CD4-positive, alpha-beta T cell (primary cell): ENCODE measurements around the gene LIMCH1. TPM values are rescaled to one million over a fixed set of nuclear protein-coding genes. Genes with fewer than 3 reads are reported as not detected.

Source experiments
- ATAC-seq: fragments of 200-7000 bp; cut with Tn5 transposase; one replicate; pipeline ENCODE4 v1.10.0; 2022; ENCODE audit warnings: mild to moderate bottlenecking; ENCODE audit not compliant: poor library complexity
- CTCF ChIA-PET: fragments of 350-600 bp; sonication (Branson Sonifier 250); formaldehyde crosslinking; loops from one replicate; lab custom pipeline; 2021; ENCODE audit warnings: antibody characterized with exemption, inconsistent platforms; lab: Charles Lee
- POLR2A ChIA-PET: fragments of 350-600 bp; sonication (Branson Sonifier 250); formaldehyde crosslinking; loops from one replicate; lab custom pipeline; 2021; ENCODE audit warnings: antibody characterized with exemption, inconsistent platforms; lab: Charles Lee
- DNase-seq, 14 experiments: peaks; one replicate each; pipeline ENCODE4 v3.0.0-alpha.2; 2013 to 2020; ENCODE audit warnings: mixed read lengths in 2 of 14
- H3K27ac ChIP-seq, 2 donors: one replicate each; pipeline versions ENCODE4 v1.5.1 to v1.7.0; 2013; ENCODE audit warnings: low read length in 2 of 2, low read depth in 1 of 2, mild to moderate bottlenecking in 1 of 2
- H3K27me3 ChIP-seq, 2 experiments: 1 replicate in 1 of 2; 2 replicates in 1 of 2; pipeline versions ENCODE4 v1.6.1 to v1.7.0; 2013; ENCODE audit warnings: low read length in 2 of 2, control low read depth in 1 of 2, mild to moderate bottlenecking in 1 of 2, moderate library complexity in 1 of 2; ENCODE audit not compliant: insufficient read depth in 2 of 2, control insufficient read depth in 1 of 2
- H3K36me3 ChIP-seq: one replicate; pipeline ENCODE4 v1.6.1; 2013; ENCODE audit warnings: low read length, control low read depth; ENCODE audit not compliant: insufficient read depth
- H3K4me1 ChIP-seq: one replicate; pipeline ENCODE4 v1.6.1; 2013; ENCODE audit warnings: low read length, control low read depth; ENCODE audit not compliant: insufficient read depth
- H3K4me3 ChIP-seq: one replicate; pipeline ENCODE4 v1.5.1; 2013; ENCODE audit warnings: mild to moderate bottlenecking, low read length, moderate library complexity
- H3K9me3 ChIP-seq, 2 experiments: 1 replicate in 1 of 2; 2 replicates in 1 of 2; pipeline versions ENCODE4 v1.6.1 to v1.7.0; 2013; ENCODE audit warnings: low read length in 2 of 2, mild to moderate bottlenecking in 2 of 2, control low read depth in 1 of 2, moderate library complexity in 1 of 2; ENCODE audit not compliant: control insufficient read depth in 1 of 2, insufficient read depth in 1 of 2
- H3K27ac Mint-ChIP-seq: one replicate; pipeline ENCODE4 v1.8.0; 2020; ENCODE audit warnings: mixed read lengths
- H3K27me3 Mint-ChIP-seq: one replicate; pipeline ENCODE4 v1.8.0; 2021; ENCODE audit warnings: mixed read lengths
- H3K36me3 Mint-ChIP-seq: one replicate; pipeline ENCODE4 v1.8.0; 2021; ENCODE audit warnings: low read depth, mixed read lengths
- H3K4me1 Mint-ChIP-seq: one replicate; pipeline ENCODE4 v1.8.0; 2021; ENCODE audit warnings: low read depth, mixed read lengths
- H3K4me3 Mint-ChIP-seq: one replicate; pipeline ENCODE4 v1.8.0; 2020; ENCODE audit warnings: mild to moderate bottlenecking, mixed read lengths
- H3K9me3 Mint-ChIP-seq: one replicate; pipeline ENCODE4 v1.8.0; 2020; ENCODE audit warnings: mixed read lengths
- CTCF ChIP-seq: fragments of 200-600 bp; IDR thresholded peaks from one replicate; pipeline ENCODE4 v1.8.0; 2022; ENCODE audit warnings: antibody characterized with exemption, mild to moderate bottlenecking
- intact Hi-C, 2 experiments: fragments of 100-400 bp; cut with DNase I in 1 of 2; cut with micrococcal nuclease in 1 of 2; formaldehyde crosslinking; loops; one replicate each; pipeline versions ENCODE4 v1.15.1 to v1.9.0; 2023 to 2025; cut with DNase I, micrococcal nuclease
- total RNA-seq, 174 experiments: library from RNA in 2 of 174; stranded (reverse) in 2 of 174; gene quantifications; one replicate each; pipeline ENCODE4 v1.2.3 and lab custom pipeline; 2021 to 2026

The LIMCH1 gene
- total RNA-seq, 2 experiments from 2014 or later = not detected

GRCh38 chr4:41635441-41635840 lies 97.5 kb downstream of the LIMCH1 start:
- H3K27me3 ChIP-seq = no peaks in the 10 kb centered on the region
- no peak overlapping the region for H3K4me3 ChIP-seq
- intact Hi-C loops = no loop called here
- DNase-seq = no peak
- POLR2A ChIA-PET = no interaction called here
- ATAC-seq = no peak
- no peak overlapping the region for H3K27ac ChIP-seq
- no peaks in the 10 kb centered on the region for H3K36me3 Mint-ChIP-seq
- H3K27me3 Mint-ChIP-seq = peaks cover 18% of the 10 kb centered on the region
- no peaks in the 10 kb centered on the region for H3K4me1 ChIP-seq
- H3K4me1 Mint-ChIP-seq = no peaks in the 10 kb centered on the region
- H3K36me3 ChIP-seq = no peaks in the 10 kb centered on the region
- TF ChIP-seq CTCF = no peak
- no peaks in the 10 kb centered on the region for H3K9me3 Mint-ChIP-seq
- no peaks in the 10 kb centered on the region for H3K9me3 ChIP-seq
- no peak overlapping the region for H3K4me3 Mint-ChIP-seq
- CTCF ChIA-PET = no interaction called here
- H3K27ac Mint-ChIP-seq = no peak overlapping the region

GRCh38 chr4:41638203-41638602 lies 100.2 kb downstream of the LIMCH1 start:
- H3K27me3 Mint-ChIP-seq = peaks cover 32% of the 10 kb centered on the region
- H3K27ac ChIP-seq = no peak overlapping the region
- no peaks in the 10 kb centered on the region for H3K9me3 Mint-ChIP-seq
- H3K36me3 Mint-ChIP-seq = no peaks in the 10 kb centered on the region
- DNase-seq (no peak), ATAC-seq (no peak)
- no peak overlapping the region for H3K27ac Mint-ChIP-seq
- ChIA-PET POLR2A (no interaction called here), CTCF (no interaction called here)
- no peaks in the 10 kb centered on the region for H3K4me1 Mint-ChIP-seq
- no peak for TF ChIP-seq CTCF
- H3K27me3 ChIP-seq = no peaks in the 10 kb centered on the region
- H3K4me1 ChIP-seq = no peaks in the 10 kb centered on the region
- H3K36me3 ChIP-seq = no peaks in the 10 kb centered on the region
- intact Hi-C loops = no loop called here
- H3K4me3 ChIP-seq = no peak overlapping the region
- H3K4me3 Mint-ChIP-seq = no peak overlapping the region
- H3K9me3 ChIP-seq = no peaks in the 10 kb centered on the region

- POLR2A ChIA-PET = no interaction called here
Observed at GRCh38 chr4:41638866-41639265, 100.9 kb downstream of the LIMCH1 start.

More at GRCh38 chr4:41638866-41639265, 100.9 kb downstream of the LIMCH1 start:
- H3K4me3 Mint-ChIP-seq = no peak overlapping the region
- H3K36me3 ChIP-seq = no peaks in the 10 kb centered on the region
- DNase-seq = no peak
- TF ChIP-seq CTCF = no peak
- peaks cover 0 to 3% of the 10 kb centered on the region in 2 experiments for H3K27me3 ChIP-seq
- peaks cover 33% of the 10 kb centered on the region for H3K27me3 Mint-ChIP-seq
- no peak overlapping the region for H3K4me3 ChIP-seq
- CTCF ChIA-PET = no interaction called here
- intact Hi-C loops = no loop called here
- ATAC-seq = no peak
- H3K27ac ChIP-seq = no peak overlapping the region
- no peaks in the 10 kb centered on the region for H3K36me3 Mint-ChIP-seq
- H3K4me1 Mint-ChIP-seq = no peaks in the 10 kb centered on the region
- H3K9me3 Mint-ChIP-seq = no peaks in the 10 kb centered on the region
- no peaks in the 10 kb centered on the region for H3K9me3 ChIP-seq
- no peaks in the 10 kb centered on the region for H3K4me1 ChIP-seq
- H3K27ac Mint-ChIP-seq = no peak overlapping the region
